ENCODE data around the gene FOXE1.

The FOXE1 gene

DNA sequence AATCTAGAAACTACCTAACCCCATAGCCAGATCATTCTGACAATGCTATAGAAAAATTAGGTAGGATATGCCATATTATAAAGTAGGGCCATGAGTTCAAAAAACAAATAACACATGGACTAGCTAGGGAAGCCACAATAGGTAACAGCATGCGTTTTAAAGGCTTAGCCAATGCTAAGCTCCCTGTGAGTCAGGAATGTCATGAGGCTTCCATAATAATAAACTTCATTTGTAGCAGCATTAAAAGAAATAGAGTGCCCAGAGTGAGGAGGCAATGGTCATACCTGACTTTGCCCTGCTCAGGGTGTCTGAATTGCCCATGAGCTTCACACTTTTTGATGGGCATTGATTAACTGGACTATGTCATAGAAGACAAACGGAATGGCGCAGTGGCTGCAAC, 15.8 kb downstream of the FOXE1 start:
- DNase-seq, result no peak

DNA sequence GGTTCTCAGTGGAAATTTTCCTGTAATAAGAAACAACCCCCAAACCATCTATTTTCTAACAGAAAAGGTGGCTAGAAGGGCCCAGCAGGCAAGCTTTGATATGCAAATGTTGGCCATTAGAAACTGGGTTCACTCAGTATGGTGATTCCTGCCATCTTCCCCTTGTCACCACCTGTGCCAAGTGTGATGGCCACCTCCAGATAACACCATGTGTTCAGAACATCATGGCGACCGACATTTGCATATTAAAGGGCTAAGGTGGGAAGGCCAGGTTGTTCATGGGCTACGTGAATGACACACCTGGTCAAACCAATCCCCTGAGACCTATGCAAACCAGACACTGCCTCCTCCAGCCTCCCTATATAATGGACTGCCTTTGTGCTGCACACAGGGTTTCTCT, 20.4 kb downstream of the FOXE1 start:
- no peak for DNase-seq

- no peak for DNase-seq
Observed at GRCh38 chr9:97873882-97874281, 20.9 kb downstream of the FOXE1 start.

DNA sequence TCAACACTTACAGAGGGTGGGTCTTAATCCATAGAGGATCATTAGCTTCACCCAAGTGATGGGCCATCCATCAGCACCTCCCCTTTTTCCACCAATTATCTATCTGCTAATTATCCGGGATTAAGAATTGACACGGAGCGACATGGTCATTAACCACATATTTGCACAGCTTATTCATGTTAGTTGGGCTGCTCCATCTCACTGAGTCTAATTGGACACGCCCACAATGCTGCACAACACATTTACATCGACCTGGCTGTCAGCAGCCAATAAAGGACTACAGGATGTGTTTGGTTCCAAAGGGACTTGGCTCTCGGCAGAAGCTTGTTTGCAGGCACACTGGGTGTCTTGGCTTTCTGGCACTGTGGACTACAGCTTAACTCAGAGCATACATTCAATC, 21.6 kb downstream of the FOXE1 start:
- no peak for DNase-seq

- no peak for DNase-seq
Observed at GRCh38 chr9:97875111-97875510, 22.1 kb downstream of the FOXE1 start.

DNA sequence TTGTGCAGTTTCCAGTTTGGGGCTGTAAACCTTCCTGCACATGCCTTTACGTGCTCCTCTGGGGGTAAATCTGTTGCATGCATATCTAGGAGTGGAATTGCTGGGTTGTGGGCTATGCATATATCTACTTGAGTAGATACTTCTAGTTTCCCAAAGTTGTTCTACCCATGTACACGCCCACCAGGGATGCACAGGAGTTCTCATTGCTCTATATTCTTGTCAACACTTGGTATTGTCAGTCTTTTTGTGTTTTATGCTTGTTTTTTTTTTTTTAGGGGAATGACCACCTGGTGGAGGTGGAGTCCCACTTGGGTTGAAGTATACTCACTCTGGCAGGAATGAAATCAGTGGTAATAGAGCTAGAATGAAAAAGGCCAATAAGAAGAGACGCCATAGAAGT, 23.0 kb downstream of the FOXE1 start:
- no peak for DNase-seq

- DNase-seq, result no peak
Observed at GRCh38 chr9:97880336-97880735, 27.3 kb downstream of the FOXE1 start.

GRCh38 chr9:97889941-97890887, 37.2 kb downstream of the FOXE1 start:
- DNase-seq, result peak; percentile 49

DNA sequence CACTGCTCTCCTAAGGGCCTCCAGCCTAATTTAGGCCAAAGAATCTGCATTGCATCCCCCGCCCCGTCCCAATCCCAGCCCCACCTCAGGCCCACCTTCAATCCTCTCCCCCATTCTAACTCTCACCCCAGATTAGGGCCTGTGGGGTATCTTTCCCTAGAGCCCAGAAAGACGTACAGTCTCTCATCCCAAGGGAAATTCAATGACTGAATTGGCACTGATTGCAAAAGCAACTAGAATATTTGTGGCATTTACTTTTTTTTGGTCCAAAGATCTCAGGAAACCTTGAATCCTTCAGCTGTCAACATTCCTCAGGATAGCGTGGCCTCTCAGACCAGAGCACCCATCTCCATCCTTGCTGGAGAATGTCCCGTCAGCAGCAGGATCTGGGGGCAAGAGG, 38.7 kb downstream of the FOXE1 start:
- DNase-seq, result no peak

DNA sequence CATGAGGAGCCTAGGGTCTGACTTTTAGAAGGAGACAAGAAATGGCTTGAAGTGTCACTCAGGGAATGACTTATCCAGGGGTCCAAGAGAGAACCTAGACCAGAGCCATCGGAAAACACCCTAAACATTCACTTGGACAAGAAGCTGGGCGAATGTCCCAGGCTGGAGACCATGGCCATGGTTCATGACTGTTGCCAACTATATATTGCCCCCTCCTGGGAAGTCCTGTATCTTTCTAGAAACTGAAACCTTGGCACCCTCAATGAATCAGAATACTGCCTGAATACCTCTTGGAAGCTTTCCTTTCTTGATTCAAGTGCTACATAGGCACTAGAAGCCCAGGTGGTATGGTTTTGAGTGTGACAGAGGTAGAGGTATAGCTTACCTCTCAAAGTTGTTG, 39.4 kb downstream of the FOXE1 start:
- DNase-seq, result no peak

- DNase-seq, result no peak
Observed at GRCh38 chr9:97895211-97895610, 42.2 kb downstream of the FOXE1 start.

GRCh38 chr9:97895695-97896332, 42.8 kb downstream of the FOXE1 start:
- DNase-seq, result no peak

DNA sequence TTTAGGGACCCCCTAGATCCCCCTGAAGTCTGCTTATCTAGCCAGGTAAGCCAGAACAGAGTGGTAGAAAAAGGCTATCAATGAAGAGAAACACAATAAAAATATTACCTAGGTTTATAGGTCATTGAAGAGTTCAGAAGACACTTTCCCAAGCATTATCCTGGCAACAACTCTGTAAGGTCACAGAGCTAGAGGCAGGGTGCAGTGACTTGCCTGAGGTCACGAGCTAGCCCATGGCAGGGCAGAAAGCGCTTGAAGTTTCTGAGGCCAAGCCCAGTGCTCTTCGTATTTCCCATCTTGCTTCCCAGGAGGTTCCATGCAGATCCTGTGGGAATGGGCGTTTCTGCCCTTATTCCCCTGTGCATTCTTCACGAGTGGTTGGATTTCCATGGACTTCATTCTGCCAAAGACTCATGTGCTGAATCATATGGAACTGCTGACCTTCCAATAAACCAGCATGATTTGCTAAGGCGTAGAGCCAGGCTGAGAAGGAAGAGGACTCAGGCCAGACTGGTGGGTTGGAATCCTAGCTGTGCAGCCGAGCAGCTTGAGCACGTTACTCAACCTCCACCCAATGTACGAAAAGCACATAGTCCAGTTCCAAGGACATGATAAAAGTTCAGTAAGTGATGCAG, 47.2 kb downstream of the FOXE1 start:
- no peak for DNase-seq

DNA sequence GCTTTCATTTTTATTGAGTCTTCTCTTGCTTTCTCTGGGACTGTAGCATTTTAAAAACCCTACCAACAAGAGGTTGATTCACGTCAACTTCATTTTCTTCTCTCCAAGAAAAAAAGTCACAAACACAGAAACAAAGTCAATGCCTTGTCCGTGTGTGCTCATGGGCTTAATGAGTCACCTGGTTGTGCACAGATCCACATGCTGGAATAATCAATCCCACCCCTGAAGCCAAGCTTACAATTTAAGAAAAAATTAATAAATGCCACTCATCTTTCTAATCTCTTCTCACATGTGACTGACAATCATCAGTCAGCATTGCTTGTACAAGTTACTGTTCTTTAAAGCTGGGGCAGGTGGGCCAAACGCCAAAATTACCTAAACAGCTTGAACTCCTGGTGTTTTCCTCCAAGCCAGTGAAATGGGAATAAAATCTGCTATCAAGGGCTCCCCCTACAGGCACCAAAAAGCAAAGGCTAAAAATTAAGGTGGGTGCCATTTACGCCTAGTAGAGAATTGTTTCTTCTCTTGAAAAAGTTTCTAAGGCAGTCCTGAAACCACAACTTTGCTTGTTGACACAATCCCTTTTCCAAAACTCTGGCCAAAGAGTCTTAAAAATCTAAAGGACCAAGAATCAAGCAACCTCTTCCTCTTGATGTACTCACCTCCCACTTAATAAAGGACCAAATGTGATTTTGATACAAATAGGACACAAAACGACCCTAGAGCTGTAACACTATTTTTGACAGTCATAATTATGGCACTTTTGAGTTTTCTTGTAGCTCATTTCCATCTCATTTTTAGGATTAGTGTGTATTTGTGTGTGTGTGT, 47.9 kb downstream of the FOXE1 start:
- DNase-seq, result no peak

- DNase-seq, result no peak
Observed at GRCh38 chr9:97903177-97903576, 50.2 kb downstream of the FOXE1 start.

DNA sequence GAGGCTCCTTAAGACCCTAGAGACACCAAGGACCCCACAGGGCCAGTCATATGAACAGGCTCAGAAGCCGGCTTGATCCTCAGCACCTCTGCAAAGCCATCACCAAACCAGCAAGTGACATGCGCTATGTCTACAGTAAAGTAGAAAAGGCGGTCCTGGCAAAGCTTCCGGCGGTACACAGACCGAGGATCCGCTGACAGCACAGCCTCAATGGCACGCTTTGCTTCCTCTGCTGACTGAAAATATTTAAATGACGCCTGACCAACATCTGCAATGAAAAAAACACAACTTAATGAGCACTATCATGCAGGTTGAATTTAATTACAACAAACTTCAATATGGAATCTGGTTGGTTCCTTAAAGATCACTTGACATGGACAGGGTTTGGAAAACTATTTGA, 51.7 kb downstream of the FOXE1 start:
- DNase-seq, result peak; percentile 54

- DNase-seq, result peak; percentile 42
Observed at GRCh38 chr9:97905228-97905627, 52.2 kb downstream of the FOXE1 start.
